HG03175 (cell line): ENCODE results near the gene RASGRP4.
"Not testable (repeated sequence)": the region's sequence is repeated elsewhere in the genome, so short reads cannot be mapped to it uniquely, and the experiment has no call there.

Experiments
- ATAC-seq: cut with Tn5 transposase; IDR thresholded peaks from one replicate; pipeline ENCODE4 v1.9.1; 2021; ENCODE audit warnings: mild to moderate bottlenecking, moderate library complexity; ENCODE audit not compliant: unreplicated experiment

RASGRP4 gene

DNA sequence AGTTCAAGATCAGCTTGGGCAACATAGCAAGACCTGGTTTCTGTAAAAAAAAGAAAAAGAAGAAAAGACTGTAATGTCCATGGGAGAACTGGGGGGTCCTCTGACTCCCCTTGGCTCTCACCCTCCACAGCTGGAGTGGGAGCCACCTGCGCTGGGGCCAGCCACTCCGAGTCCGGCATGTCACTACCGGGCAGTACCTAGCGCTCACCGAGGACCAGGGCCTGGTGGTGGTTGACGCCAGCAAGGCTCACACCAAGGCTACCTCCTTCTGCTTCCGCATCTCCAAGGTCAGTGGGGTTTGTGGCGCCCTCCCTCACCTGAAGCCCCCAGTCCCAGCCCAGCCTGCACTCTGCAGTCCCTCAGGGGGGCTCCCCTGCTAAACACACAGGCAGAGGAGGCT is 22.2 kb upstream of the RASGRP4 start:
- ATAC-seq = no peak

DNA sequence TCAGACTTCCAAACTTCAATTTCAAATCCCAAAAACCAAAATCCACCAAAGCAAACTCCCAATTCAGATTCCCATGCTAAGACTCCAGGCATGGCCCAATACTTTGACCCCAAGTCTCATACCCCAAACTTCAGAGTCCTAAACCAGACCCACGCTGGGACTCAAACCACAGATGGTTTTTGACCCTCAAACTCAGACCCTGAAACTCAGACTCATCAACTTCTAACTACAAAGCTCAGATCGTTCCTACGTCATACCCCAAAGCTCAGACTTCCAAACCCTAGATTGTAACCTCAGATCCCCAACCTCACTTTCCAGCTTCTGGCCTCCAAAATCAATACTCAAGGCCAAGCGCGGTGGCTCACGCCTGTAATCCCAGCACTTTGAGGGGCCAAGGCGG is 19.3 kb upstream of the RASGRP4 start:
- no peak for ATAC-seq

DNA sequence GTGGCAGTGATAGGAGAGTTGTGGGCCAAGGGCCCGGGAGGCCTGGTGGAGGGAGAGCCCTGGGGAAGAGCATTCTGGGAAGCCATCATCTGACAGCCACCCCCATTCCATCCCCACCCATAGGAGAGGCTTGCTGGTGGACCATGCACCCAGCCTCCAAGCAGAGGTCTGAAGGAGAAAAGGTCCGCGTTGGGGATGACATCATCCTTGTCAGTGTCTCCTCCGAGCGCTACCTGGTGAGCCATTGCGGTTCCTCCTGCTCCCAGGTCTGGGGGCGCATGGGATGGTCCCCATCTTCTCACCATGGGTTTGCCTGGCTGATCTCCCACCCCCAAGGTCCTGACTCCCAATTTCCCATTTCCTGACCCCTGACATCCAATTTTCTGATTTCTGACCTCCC is 18.0 kb upstream of the RASGRP4 start:
- ATAC-seq = no peak

DNA sequence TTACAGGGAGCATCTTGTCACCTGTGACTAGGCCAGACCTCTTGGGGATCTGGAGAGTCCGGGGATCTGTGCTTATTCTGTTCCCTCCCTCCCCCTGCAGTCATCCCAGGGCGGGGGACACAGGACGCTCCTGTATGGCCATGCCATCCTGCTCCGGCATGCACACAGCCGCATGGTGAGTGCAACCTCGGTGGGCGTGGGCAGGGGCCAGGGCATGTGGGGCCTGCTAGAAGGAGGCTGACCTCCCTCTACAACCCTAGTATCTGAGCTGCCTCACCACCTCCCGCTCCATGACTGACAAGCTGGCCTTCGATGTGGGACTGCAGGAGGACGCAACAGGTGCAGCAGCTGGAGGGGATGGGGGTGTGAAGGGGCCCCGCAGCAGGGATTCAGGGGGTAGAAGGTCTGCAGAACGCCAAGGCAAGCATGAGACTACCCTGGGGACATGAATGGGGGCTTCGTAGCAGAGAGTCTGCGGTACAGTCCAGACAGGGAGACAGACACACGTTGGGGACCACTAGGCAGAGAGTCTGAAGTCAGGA is 17.5 kb upstream of the RASGRP4 start:
- ATAC-seq = no peak

DNA sequence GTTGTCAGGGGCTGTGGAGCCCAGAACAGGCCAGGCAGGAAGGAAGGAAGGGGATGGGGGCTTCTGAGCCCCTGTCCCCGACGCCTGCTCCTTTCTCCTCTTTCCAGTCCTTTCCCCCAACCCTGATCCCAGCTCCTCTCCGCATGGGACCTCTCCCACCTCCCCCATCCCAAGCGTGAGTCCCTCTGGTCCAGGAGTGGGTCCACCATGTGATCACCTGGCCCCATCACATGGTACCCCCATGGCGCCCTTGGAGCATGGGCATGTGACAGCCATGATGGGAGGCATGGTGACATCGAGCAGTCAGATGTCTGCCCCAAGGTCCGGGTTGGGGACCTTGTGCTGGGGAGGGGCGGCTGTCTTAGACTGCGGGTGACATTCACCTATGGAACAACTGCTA is 16.7 kb upstream of the RASGRP4 start:
- ATAC-seq = no peak

DNA sequence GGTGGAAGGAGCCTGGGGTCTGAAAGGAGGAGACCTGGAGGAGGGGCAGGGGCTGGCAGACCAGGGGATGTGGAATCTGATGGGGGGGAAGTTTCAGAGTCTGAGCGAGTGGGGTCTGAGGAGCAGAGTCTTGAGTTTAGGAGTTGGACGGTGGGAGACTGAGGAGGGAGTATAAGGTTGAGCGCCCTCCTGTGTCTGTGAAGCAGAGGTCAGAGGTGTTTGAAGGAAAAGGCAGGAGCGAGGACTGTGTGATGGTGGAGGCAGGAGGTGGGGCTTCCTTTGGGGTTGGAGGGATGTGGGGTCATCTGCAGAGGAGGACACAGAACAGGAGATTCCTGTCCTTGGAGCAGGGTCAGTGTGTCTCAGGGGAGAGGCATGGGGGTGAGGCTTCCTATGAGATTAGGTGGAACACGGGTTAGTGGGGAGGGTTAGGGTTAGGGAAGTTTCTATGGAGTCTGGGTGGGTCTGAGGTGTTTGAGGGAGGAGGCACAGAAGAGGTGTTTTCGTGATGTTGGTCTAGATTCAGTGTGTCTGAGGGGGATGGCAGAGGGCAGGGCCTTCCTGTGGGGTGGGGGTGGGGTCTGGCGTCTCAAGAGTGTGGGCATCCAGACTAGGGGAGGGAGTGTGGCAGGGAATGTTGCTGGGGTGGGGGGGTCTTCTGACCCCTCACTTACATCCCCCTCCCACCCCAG is 15.8 kb upstream of the RASGRP4 start:
- no peak for ATAC-seq

DNA sequence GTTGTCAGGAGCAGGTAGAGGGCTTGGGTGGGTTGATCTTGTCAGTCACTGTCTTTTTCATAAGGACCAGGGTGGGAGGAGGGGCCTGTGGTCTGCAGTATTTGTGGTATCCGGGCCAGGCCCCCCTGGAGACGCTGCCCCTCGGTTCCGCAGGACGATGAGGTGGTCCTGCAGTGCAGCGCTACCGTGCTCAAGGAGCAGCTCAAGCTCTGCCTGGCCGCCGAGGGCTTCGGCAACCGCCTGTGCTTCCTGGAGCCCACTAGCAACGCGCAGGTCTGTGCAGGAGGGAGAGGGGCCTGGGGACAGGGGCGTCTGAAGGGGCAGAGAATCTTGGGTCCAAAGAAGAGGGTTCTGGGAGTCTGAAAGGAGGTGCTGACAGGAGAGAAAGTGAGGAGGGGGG is 14.6 kb upstream of the RASGRP4 start:
- ATAC-seq = no peak

DNA sequence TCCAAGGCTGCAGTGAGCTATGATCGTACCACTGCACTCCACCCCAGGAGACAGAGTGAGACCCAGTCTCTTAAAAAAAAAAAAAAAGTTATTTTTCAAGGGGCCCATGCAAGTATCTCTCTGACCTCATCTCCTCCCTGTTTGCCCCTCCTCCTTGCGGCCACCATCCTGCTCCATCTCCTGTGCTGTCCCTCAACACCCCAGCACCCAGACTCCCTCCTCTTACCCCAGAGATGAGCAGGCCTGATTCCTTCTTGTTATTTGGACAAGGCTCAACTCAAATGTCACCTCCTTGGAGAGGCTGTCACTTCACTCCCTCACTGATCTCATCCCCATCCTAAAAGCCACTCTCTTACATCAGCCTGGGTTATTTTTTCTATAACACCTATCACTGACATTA is 11.9 kb upstream of the RASGRP4 start:
- no peak for ATAC-seq

DNA sequence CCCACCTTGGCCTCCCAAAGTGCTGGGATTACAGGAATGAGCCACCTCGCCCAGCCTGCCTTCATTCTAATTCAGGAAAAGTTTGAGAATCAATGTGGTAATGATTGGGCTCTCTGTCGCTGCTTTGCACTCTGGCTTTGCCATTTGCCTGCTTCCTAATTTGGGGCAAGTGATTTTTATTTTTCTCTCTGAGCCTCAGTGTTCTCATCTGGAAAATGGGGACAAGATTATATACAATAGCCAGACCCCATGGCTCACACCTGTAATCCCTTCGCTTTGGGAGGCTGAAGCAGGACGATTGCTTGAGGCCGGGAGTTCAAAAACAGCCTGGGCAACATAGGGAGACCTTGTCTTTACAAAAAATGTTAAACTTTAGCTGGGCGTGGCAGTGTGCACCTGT is 11.3 kb upstream of the RASGRP4 start:
- ATAC-seq = no peak

DNA sequence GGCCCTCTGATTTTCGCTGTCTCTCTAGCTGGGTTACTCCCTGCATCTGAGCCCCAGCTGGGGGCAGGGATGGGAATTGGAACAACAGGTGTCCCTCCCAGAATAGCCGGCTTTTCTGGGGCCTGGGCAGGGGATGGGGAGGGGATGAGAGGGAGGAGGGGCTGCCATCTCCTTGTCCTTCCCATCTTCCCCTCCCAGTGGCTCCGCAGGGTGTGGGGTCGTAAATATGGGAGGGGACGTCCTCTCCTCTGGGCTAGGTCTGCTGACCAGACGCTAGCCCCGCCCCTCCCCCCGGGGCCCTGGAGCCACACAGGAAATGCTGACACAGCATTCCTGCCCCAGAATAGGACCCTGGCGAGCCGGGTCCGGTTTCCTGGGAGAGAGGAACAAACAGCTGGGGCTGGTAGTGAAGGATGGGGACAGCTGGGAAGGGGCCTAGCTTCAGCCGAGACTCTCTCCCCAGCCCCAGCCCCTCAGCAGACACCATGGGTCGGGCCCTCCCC is 8.6 kb upstream of the RASGRP4 start:
- no peak for ATAC-seq

DNA sequence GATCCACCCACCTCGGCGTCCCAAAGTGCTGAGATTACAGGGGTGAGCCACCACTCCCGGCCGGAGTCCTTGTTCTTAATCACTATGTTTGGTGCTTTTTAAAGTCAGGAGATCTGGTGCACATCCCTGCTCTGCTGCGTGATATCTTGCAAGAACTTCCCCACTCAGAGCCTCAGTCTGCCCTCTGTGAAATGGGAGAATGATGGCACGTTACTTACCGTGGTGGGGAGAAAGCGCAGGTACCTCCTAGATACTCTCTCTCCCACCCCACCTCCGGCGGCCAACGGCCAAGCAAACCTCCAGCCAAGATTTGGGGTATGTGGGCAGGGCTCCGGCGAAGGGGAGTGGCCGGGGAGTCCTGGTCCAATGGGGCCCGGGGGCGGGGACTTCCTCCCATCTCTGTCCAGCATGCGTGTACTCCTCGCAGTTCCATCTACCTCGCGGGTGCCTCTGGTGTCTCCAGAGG is 7.3 kb upstream of the RASGRP4 start, which contains the start of gene RYR1:
Gene RYR1, plus strand, starts transcription at position 424 of the 466 bp plus-strand sequence. CDS start 139 bp downstream, outside the sequence.
- no peak for ATAC-seq

DNA sequence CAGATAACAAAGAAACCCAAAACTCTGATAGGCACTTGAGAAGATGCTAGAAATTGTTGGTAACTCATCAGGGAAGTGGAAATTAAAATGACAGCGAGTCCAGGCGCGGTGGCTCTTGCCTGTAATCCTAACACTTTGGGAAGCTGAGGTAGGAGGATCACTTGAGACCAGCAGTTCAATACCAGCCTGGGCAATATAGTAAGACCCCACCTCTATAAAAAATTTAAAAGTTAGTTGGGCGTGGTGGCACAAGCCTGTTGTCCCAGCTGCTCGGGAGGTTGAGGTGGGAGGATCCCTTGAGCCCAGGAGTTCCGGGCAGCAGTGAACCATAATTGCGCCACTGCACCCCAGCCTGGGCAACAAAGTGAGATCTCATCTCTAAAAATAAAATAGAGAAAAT is 4.9 kb upstream of the RASGRP4 start:
- no peak for ATAC-seq

DNA sequence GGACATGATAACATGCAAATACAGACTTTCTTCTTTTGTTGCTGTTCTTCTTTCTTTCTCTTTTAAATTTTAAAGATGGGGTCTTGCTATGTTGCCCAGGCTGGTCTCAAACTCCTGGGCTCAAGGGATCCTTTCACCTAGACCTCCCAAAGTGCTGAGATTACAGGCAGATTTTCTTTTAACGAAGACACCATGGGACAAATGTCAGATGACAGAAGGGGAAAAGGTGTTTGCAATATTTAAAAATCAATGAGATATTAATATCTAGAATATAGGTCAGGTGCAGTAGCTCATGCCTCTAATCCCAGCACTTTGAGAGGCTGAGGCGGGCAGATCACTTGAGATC is 3.8 kb upstream of the RASGRP4 start:
- no peak for ATAC-seq

DNA sequence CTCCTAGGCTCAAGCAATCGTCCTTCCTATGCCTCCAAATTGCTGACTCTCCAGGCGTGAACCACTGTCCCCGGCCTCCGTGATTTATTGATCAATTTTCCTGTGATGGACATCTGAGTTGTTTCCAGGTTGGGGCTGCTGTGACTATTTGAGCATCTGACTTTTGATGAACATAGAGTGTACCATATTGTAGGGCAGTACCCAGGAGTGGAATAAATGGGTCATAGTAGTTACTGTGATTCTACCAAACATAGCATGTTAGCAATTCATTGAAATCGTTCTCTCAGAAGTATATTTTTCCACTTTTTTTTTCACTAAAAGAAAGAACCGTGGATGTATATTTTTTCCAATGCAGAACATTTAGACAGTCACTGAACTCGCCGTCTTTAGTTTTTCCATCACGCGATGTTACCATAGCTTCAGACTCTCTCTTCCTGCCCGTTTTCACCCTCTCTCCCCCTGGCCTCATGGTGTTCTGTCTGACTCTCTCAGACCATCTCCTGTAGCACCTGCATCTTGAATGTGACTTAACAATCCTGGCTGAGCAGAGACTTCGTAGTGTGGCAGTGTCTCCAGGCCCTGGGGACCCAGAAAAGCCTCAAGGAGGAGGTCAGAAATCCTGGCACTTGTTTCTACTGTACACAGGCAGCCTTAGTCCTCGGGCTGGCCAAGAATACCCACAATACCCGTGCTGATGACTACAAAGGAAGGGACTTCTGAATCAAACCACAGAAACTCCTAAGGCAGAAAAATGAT is 3.2 kb upstream of the RASGRP4 start:
- no peak for ATAC-seq

DNA sequence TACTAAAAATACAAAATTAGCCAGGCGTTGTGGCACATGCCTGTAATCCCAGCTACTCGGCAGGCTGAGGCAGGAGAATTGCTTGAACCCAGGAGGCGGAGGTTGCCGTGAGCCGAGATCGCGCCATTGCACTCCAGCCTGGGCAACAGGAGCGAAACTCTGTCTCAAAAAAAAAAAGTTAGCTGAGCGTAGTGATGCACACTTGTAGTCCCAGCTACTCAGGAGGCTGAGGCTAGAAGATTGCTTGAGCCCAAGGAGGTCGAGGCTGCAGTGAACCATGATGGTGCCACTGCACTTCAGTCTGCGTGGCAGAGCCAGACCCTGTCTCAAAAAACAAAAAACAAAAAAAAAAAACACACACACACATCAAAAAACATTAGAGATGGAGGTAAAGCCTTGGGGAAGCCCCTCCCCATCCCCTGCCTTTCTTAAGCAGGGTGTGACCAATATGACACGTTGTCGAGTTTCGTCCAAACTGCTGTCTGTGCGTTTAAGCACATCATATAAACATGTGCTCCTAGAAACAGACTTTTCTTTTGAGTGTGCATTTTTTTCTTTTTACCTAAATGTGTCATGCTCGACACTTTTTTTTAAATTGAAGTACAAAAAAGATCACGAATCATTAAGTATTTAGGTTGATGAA is 1.1 kb upstream of the RASGRP4 start:
- ATAC-seq = not testable (repeated sequence)

DNA sequence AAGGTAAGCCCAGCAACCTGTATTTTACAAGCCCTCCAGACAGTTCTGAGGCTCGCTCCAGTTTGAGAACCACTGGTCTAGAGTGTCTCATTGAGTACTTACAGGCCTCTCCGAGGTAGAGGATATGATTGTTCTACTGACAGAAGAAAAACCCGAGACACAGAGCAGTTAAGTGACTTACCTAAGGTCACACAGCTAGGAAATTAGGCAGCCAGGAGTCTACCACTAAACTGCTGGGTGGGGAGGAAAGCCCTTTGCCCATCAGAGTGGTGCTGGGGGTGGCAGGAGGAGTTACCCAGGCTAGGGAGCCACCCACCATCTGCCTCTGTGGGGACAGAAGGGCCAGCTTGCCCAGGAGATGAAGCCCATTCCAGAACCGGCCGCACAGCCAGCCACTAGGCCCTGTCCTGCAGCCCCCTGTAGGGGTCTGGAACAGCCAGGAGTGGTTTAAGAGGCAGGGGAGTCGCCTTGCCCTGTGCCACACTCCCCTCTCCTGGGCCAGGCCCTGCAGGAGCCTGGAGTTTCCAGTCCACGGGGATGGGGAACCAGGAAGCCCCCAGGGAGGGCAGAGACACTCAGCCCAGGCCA is 703 bp downstream of the RASGRP4 start:
- ATAC-seq = no peak

DNA sequence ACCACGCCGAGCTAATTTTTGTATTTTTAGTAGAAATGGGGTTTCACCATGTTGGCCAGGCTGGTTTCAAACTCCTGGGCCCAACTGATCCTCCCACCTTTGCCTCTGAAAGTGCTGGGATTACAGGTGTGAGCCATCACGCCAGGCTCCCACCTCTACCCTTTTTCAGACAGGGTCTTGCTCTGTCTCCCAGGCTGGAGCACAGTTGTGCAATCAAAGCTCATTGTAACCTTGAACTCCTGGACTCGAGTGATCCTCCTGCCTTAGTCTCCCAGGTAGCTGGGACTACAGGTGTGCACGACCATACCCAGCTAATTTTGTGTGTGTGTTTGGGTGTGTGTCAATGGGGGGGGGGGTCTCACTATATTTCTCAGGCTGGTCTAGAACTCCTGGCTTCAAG is 1.7 kb downstream of the RASGRP4 start:
- ATAC-seq = no peak

DNA sequence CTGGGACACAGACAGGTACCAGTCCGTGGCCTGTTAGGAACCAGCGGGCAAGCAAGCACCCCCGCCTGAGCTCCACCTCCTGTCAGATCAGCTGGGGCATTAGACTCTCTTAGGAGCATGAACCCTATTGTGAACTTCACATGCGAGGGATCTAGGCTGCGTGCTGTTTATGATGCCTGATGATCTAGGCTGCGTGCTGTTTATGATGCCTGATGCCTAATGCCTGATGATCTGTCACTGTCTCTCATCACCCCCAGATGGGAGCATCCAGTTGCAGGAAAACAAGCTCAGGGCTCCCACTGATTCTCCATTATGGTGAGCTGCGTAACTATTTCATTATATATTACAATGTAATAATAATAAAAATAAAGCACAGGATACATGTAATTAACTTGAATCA is 3.6 kb downstream of the RASGRP4 start:
- ATAC-seq = no peak

DNA sequence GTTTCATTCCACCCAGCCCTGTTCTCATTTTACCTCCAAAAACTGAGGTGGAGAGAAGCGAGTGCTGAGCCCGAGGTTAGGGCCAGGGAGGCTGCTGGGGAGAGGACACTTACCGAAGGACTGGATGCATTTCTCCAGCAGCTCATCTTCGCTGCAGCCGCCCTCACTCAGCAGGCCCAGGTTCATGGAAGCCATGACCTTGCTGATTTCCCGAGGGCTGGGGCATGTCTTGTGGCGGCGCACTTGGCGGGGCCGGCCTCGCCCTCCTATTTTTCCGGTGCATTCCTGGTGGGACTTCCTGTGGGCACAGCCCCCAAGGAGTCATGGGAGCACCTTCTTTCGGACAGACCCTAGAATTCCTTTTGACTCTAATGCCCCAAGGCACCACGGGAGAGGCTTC is 4.2 kb downstream of the RASGRP4 start:
- no peak for ATAC-seq

DNA sequence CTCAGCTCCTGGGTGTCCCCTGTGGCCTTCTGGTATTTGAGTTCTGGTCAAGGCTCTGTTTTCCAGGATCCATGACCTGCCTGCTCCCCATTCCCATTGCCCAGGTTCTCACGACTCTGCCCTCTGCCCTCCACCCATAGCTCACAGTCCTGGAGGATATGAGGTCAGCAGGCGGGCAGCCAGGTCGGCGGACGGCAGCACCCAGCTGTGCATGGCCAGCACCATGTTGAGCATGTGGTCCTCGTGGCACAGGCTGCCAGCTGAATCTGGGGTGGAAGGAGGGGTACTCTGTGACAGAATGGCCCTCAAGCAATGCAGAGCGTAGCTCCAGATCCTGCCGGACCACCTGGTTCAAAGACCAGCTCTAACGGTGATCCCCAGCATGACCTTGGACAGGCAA is 5.1 kb downstream of the RASGRP4 start:
- ATAC-seq = no peak
